Pons (tissue), 1 donor: ENCODE data around the gene GPC5.
A peak's percentile ranks its signal among the peaks of the same experiment; 100 is the strongest.

ENCODE experiments used
- DNase-seq: peaks from one replicate; pipeline ENCODE4 v3.0.0-alpha.2; 2016; ENCODE audit warnings: low spot score

The GPC5 gene

DNA sequence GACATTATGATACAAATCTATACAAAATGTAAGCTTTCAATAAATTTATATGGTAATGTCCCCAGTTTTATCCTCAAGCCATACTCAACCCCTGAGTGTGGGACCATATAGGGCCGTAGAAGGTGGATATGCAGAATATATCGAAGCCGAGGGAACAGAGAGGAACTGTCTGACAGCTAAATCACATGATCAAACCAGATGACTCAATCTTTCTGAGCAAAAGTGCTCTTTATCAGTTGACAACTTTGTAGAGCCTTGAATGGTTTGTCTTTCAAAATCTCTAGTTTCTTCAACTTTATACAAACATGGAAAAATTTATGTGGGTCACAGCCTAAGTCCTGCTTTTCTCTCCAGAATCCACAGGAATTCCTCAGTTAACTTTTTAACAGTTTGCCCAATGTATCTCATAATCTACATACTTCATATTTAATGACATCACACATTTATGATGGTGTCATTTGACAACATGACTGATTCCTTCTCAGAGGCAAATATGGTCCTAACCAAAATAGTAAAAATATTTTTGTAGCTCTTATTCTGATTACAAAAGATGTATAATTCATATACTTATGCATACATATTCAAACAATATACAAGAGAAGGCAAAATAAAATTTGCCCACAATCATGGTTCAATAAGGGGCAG, 1155.2 kb downstream of the GPC5 start:
- no peak for DNase-seq

DNA sequence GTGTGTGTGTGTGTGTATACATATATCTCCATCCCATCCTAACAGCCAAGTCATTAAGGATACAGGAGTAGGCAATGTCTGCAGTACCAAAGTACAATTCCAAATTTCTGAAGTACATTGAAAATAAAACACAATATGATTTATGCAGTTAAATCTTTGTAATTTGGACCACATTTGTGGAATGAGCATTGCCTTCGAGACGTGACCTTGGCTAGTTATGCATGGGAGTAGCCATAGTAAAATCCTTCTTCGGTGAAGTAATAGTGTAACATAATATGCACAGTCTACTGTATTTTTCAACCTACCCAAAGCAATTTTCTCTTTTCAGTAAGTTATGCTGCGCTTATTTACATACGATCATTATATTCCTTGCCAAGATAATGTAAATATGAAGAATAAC, 1162.5 kb downstream of the GPC5 start:
- DNase-seq, result no peak

DNA sequence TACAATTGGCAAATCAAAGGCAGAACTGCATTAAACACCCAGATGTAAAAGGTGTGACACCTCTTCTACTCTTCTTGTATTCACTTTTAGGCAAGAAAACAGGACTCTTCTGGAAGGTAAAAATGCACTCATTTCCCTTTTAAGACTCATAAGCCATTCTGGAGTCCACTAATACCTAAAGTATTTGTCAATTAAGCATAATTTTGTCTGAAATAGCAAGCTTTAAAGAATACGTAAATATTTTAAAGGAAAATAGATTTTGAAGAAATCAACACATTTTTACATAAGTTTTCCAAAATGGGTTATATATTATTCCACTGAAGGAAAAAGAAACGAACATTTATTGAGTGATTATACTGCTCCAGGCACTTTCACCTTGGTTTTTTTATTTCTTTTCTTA, 1166.5 kb downstream of the GPC5 start:
- DNase-seq, result no peak

DNA sequence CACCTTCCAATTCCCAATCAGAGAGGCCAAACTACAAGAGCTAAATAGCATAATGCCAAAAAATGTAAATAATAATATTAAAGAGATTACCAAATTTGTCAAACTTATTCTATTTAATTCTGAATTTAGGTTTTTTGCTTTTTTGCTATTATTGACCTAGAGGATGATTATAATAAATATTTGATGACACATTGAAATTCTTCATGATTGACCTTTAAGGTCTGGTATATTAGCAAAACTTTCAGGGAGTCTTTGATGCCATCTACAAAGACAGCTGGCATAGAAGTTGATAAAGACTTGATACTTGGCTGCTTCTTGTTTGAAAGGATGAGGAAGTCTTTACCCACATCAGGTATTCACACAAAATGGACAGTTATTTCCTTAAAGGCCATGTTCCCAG, 1168.3 kb downstream of the GPC5 start:
- no peak for DNase-seq

DNA sequence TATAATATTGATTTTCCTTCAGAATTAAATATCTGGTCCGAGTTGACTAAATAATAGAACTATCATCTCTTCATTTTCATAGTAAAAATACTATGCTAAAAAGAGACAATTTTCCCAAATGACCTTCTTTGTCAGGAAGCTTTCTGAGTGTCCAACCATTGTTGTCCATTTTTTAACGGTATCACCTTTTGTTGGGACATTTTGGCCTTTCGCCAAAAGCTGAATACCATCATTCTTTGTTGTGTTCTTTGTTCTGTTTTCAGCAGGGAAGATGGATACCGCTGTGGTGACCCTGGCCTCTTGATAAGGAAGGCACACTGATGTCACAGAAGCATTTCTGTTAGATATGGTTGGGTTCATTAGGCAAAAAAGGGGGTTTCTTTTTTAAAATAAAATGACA, 1173.8 kb downstream of the GPC5 start:
- no peak for DNase-seq

DNA sequence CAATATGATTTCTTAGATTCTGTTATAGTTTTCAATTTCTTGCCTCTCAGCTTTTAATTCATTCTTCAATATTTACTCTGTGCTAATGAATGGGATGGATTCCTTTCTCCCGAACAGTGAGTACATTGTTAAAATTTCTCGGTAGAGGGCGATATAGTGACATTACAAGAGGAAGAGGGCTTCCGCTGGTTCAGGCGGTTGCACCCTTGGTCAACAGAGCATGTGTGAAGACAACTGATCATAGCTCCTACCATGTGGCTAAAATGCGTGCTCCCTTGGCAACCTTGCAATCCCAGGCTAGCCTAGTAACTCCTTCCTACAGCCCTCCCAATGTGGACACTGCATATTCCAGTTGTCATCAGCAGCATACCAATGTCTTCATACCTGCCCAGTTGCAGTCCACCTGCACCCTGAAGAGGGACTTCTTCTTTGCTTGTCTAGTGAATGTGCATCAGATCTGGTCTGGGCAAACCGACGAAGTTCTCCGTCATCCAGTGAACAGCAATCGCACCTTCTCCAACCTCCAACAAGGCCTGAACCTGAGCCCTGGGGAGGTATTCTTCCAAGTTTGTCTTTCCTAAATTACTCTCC, 1175.1 kb downstream of the GPC5 start:
- DNase-seq, result peak; percentile 56

DNA sequence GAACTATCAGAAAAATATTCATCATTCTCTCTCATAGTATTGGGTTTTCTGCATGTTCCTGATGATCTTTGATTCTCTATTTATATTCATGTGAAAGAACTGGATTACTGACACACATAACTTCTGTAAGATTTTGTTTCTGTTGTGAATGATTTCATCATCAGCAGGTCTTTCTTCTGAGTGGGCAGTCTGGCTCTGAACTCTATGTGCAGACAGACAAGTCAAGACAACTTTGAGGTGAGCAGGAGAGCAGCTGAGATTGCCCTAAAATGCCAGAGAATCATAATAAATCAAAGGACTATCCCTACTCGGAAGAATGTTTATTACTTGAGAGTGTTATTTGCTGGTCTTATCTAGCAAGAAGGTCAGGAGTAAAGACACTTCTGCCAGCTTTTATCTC, 1176.1 kb downstream of the GPC5 start:
- DNase-seq, result no peak

DNA sequence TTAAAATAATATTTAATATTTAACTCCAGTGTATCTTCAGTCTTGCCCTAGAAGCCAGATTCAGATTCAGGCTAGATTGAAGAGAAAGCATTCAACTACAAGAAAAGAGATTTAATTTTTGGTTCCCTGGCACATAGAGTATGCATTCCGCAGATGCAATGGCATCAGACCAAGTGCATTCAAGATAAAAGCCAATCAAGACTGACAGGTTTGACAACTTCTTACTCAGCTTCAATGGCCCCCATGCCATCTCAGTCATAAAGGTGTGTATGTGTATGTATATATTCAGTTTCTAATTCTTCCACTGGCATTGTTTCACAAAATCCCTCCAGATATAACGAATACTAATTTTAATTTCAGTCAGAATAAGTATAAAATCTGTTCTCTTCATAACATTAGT, 1177.4 kb downstream of the GPC5 start:
- no peak for DNase-seq

DNA sequence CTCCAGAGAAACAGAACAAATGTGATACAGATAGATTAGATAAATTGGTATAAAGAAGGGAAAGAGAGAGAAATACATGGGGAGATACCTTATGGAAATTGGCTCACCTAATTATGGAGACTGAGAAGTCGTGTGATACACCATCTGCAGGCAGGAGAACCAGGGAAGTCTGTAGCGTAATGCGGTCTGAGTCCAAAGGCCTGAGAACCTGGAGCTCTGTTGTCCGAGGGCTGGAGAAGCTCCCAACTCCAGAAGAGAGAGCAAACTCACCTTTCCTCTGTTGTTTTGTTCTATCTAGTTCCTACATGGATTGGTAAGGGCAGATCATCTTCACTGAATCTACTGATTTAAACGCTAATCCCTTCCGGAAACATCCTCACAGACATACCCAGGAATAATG, 1179.9 kb downstream of the GPC5 start:
- DNase-seq, result no peak

DNA sequence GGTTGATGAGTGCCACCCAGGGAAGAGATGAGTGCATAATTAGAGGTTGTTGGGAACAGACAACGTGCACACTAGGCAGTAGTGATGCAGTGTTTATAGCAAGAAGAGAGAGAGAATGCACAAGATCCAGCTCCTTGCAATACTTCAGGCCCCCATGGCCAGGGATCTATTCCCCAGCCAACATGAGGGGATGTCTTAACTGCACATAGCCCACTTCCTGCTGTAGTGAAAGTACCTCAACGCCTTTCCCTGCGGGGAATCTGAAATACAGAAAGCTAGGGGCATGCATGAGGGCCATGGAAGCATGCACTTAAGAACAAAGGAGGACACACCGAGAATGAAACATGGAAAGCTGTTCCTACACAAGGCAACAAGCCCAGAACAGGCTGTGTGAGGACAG, 1191.5 kb downstream of the GPC5 start:
- no peak for DNase-seq

DNA sequence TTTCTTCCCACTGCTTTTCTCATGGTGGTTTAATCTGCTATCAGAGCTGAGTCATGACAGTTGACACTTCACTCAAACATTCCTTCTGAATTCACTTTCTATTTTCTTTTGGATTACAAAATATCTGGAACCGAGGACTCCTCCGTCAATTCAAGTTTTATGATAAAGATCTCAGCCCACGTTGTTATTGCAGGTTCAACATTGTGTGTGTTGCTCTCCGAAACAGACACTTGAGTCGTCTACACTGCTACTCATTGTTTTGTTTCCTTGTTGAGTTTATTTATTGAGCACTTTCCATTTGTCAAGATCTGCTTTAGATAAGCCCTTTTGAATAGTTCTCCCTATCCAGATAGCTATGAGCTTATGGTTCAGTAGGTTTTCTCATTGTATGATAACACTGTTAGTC, 1192.1 kb downstream of the GPC5 start:
- no peak for DNase-seq

DNA sequence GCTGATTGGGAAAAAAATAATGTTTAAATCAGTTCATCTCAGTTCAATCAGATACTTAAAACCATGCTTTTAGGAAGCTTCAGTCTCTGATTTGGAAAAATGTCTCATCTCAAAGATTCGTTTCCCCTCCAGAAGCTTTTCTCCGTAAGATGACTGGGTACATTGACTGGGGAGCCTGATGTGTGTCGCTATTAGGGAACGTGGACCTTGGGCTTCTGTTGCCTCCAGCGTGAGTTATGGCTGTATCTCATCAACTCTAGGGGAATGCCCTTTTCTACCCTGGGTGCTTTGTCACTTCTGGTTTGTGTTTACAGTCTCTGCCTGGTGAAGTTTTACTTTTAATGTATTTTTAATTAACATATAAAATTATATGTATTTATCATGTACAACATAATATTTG, 1192.7 kb downstream of the GPC5 start:
- DNase-seq, result no peak

DNA sequence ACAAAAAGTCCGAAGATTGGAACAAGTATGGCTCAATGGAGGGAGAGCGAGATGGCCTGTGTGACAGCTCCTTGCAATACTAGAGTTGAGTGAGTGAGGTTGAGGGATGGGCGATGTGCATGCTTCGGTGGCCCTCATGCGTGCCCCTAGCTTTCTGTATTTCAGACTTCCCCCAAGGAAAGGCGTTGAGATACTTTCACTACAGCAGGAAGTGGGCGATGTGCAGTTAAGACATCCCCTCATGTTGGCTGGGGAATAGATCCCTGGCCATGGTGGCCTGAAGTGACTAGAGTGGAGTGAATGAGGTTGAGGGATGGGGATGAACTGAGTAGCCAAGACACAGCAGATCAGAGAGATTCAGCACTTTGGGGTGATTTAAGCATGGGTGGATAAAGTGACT, 1194.3 kb downstream of the GPC5 start:
- no peak for DNase-seq

DNA sequence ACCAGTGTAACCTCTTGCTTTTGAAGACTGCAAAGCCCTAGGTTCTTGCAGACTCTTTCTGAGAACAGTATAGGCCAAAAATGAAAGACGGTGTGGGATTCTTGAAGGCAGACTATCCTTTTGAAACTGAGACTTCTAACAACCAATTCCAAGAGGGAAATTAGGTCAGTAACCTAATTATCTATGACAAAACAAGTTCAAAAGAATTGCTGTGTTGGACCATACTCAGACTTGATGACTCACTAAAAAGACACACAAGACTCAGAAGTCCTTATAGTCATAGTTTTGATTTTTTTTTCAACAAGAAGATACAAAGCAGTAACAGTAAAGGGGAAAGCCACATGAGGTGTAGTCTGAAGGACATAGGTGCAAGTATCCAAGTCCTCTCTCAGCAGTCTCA, 1204.1 kb downstream of the GPC5 start:
- DNase-seq, result no peak

DNA sequence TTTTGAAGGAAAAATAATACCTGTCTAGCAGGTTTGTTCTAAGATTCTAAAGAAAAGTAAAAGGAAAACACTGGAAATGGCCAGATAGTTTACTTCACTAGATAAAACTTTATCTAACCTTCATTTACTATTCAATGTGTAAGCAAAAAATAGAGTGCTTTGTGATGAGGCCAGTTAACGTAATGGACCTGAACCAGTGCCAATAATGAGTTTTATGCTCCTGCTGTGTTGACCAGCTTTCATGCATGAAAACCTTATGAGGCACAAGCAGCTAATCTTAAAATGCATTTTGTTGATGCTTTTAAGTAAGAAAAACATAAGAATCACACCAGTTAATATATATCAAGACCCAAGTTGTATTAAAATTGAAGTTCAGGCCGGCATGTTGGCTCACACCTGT, 1211.0 kb downstream of the GPC5 start:
- DNase-seq, result no peak

DNA sequence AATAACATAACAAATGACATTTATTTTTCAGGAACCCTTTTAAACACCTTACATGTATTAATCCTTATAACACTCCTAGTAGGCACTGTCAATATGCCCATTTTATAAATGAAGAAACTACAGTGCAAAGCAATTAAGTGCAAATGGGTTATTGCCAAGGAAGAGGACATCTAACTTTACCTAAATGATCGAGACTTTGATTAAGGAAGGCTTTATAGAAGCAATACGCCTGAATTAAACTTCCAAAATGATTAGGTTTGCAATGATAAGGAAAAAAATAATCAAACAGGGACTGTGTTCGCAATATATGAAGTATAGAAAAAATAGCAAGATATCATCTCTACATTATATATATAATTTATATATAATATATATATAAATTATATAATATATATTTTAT, 1214.5 kb downstream of the GPC5 start:
- DNase-seq, result no peak

DNA sequence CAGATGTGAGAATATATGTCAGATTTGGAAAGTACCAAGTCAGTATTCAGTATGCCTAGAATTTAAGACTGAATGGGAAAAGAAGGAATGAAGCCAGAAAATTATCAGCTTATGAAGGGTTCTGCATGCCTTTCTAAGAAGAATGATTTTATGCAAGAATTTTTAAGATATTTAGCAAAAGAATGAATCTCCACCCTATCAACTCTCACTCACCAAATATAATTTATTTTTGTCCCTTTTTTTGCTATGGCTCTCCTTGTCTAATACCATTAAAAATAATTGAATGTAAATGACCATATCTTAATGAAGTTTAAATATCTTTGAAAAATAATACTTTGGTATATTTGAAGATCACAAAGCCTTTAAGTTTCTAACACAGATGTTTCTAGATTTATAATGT, 1215.5 kb downstream of the GPC5 start:
- no peak for DNase-seq

DNA sequence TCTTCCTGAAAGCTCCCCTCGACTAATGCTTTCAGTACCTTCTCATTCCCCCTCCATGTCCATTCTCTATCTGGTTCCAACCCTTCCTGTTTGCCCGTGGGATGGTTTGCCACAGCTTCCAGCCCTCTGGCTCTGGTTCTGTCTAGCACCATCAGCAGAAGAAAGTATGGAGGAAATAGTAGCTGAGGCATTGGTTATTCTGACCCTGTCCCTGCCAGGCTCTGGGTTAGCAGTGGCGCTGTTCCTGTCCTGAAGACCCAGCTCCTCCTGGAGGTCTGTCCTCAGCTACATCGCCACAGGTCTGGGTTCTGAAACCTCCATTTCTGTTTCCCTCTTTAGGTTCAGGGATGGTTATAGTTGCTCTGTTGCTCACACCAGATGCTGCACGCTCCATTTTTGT, 1223.6 kb downstream of the GPC5 start:
- no peak for DNase-seq

DNA sequence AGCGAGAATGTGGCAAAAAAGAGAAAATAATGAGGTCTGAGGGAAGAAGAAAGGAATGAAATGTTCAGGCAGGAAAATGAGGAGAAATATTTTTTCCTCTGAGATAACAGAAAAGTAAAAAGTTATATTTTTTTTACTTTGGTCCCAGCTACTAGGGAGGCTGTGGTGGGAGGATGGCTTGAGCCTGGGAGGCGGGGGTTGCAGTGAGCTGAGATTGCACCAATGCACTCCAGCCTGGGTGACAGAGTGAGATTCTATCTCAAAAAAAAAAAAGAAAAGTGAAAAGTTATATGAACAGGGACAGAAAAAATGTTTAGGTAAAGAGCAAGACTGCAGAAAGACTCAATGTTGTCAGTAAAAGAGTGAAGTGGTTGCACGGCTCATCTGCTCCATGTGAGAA, 1224.5 kb downstream of the GPC5 start:
- no peak for DNase-seq

DNA sequence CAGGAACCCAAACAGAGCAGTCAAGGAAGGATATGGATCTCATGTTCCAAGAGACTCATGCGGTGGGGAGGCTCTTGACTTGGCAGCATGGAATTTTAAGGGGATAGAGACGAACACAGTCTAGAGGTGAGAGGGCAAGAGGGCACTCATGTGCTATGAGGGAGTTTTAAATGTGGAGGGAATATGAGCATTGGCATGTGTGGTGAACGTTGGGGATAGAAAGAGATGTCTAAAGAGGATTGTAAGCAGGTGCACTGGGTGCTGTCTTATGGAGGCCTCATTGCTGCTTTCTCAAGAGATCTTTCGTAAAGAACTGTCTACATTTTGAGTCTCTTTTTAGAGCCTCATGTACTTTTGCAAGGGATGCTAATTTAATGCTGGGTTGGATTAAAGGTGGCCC, 1227.9 kb downstream of the GPC5 start:
- DNase-seq, result no peak

DNA sequence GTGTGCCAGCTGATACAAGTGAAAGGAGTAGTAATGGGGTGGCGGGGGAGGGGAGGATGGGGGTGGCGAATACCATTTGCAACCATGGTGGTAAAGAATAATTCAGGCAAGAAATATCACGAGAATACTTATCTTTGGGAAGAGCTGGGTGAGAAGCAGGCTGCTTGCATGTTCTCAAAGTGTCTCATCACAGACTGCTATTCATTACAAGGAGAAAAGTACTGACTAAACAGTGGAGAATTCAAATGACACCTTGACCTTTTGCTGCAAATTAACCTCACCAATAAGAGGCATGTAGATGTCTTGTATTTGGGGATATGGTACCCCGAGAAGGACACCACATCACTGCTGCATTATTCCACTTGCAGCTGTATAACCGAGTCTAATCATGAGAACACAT, 1242.5 kb downstream of the GPC5 start:
- no peak for DNase-seq

DNA sequence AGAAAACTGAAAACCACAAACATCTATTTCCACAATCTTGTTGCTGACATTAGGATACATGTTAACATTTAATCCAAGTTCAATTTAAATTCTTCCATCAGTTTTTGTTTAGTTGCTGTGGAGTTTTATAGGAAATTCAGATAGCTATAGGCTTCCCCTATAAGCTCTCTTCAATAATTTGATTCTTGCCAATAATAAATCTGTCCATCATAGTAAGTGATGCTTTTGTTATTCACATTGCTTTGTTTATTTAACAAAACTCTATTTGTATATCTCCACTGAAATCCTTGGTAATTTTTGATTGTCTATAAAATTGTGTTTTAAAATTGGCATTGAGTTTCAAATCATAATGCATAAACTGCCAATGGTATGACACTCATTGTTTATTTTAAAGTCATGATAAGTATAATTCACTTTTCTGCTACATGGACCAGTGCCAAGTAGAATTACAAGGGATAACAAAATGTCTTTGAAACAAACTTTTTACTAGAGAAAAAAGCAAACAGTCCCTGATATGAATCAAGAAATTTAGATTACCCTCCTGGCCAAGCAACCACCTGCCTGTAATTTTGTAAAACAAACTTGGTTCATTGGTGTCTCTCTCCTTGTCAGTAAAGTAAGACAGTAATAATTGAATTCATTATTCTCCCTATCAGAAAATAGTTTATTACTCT, 1250.9 kb downstream of the GPC5 start:
- DNase-seq, result no peak

DNA sequence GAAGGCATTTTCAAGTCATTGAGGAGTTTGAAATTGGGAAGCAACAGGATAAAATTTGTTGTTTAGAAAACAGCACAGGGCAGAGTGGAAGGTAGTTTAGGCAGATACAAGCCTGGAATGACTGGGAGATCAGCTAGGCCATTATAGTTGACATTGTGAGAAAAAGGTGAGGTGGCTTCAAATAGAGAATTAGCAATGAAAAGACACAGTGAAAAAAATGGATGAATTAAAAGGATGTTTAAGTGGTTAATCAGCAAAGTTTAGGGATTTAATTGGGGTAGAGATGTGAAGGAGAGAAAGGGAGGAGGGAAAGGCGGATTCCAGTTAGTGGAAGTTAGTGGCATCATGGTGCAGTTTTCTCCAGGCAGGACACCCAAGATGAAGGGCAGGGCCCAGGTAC, 1257.7 kb downstream of the GPC5 start:
- no peak for DNase-seq

DNA sequence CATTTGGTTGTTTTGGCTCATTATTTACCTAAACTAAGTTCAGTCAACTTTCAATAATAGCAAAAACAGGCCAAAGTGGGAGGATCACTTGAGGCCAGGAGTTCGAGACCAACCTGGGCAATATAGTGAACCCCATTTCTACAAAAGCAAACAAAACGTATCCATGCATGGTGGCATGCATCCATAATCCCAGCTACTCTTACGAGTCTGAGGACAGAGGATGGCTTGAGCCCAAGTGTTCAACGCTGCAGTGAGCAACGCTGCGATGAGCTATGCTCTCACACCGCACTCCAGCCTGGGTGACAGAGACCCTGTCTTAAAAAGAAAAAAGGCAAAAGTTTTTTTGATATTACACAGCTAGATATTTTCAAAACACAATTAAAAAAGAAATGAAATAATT, 1258.2 kb downstream of the GPC5 start:
- DNase-seq, result no peak
